ENCODE measurements around the gene TMEM131L. TPM values are rescaled to one million over a fixed set of nuclear protein-coding genes. Genes with fewer than 3 reads are reported as not detected.

Gene TMEM131L
- total RNA-seq, 1 donor from 2014 or later, result 18.9 TPM

- Mint-ChIP-seq H3K4me1 (ENCODE audit: low read depth) (peaks cover 3% of the 10 kb centered on the region), H3K36me3 (ENCODE audit: insufficient read depth) (peaks cover 2% of the 10 kb centered on the region), H3K9me3 (ENCODE audit: low read depth) (no peaks in the 10 kb centered on the region), H3K27ac (no peak overlapping the region), H3K27me3 (no peaks in the 10 kb centered on the region), H3K4me3 (ENCODE audit: low read depth) (no peak overlapping the region)
- TF ChIP-seq CTCF (IDR thresholded peaks at IDR 0.05; ENCODE audit: unreplicated experiment), result no peak
- no peak for DNase-seq (ENCODE audit: low spot score, unreplicated experiment)
Measured at GRCh38 chr4:153577053-153577452, 110.9 kb downstream of the TMEM131L start.

GRCh38 chr4:153579410-153579809, 113.2 kb downstream of the TMEM131L start:
- Mint-ChIP-seq H3K27ac (no peak overlapping the region), H3K4me1 (ENCODE audit: low read depth) (peaks cover 3% of the 10 kb centered on the region), H3K9me3 (ENCODE audit: low read depth) (no peaks in the 10 kb centered on the region), H3K4me3 (ENCODE audit: low read depth) (no peak overlapping the region), H3K36me3 (ENCODE audit: insufficient read depth) (peaks cover 2% of the 10 kb centered on the region), H3K27me3 (no peaks in the 10 kb centered on the region)
- no peak for TF ChIP-seq CTCF (IDR thresholded peaks at IDR 0.05; ENCODE audit: unreplicated experiment)
- DNase-seq (ENCODE audit: low spot score, unreplicated experiment), result no peak

GRCh38 chr4:153579872-153580271, 113.7 kb downstream of the TMEM131L start:
- Mint-ChIP-seq H3K9me3 (ENCODE audit: low read depth) (no peaks in the 10 kb centered on the region), H3K4me1 (ENCODE audit: low read depth) (peaks cover 3% of the 10 kb centered on the region), H3K36me3 (ENCODE audit: insufficient read depth) (peaks cover 2% of the 10 kb centered on the region), H3K27ac (no peak overlapping the region), H3K4me3 (ENCODE audit: low read depth) (no peak overlapping the region), H3K27me3 (no peaks in the 10 kb centered on the region)
- DNase-seq (ENCODE audit: low spot score, unreplicated experiment), result no peak
- no peak for TF ChIP-seq CTCF (IDR thresholded peaks at IDR 0.05; ENCODE audit: unreplicated experiment)

- Mint-ChIP-seq H3K36me3 (ENCODE audit: insufficient read depth) (peaks cover 2% of the 10 kb centered on the region), H3K4me1 (ENCODE audit: low read depth) (no peaks in the 10 kb centered on the region), H3K27ac (no peak overlapping the region), H3K27me3 (no peaks in the 10 kb centered on the region), H3K4me3 (ENCODE audit: low read depth) (no peak overlapping the region), H3K9me3 (ENCODE audit: low read depth) (no peaks in the 10 kb centered on the region)
- no peak for TF ChIP-seq CTCF (IDR thresholded peaks at IDR 0.05; ENCODE audit: unreplicated experiment)
- DNase-seq (ENCODE audit: low spot score, unreplicated experiment), result no peak
Measured at GRCh38 chr4:153582954-153583702, 117.0 kb downstream of the TMEM131L start.

GRCh38 chr4:153585026-153585425, 118.9 kb downstream of the TMEM131L start:
- TF ChIP-seq CTCF (IDR thresholded peaks at IDR 0.05; ENCODE audit: unreplicated experiment), result no peak
- no peaks in the 10 kb centered on the region for H3K9me3 Mint-ChIP-seq (ENCODE audit: low read depth)
- H3K4me3 Mint-ChIP-seq (ENCODE audit: low read depth), result no peak overlapping the region
- no peaks in the 10 kb centered on the region for H3K4me1 Mint-ChIP-seq (ENCODE audit: low read depth)
- H3K27me3 Mint-ChIP-seq, result no peaks in the 10 kb centered on the region
- no peak overlapping the region for H3K27ac Mint-ChIP-seq
- DNase-seq (ENCODE audit: low spot score, unreplicated experiment), result no peak
- peaks cover 5% of the 10 kb centered on the region for H3K36me3 Mint-ChIP-seq (ENCODE audit: insufficient read depth)

Measured in progenitor cell of endocrine pancreas (in vitro differentiated cells).